OCI-LY1 (cell line): ENCODE data around the gene ZFP92.

Source experiments
- H2AFZ ChIP-seq: fragments of 200-600 bp; sonication (generic), shearing (Covaris generic); 2 replicates; pipeline ENCODE4 v1.6.0; 2014; ENCODE audit warnings: antibody characterized with exemption, mild to moderate bottlenecking, low read length
- H3F3A ChIP-seq: fragments of 200-600 bp; sonication (generic), shearing (Covaris generic); 2 replicates; pipeline ENCODE4 v1.6.0; 2014; ENCODE audit warnings: mild to moderate bottlenecking, antibody characterized with exemption, low read length, moderate library complexity; ENCODE audit not compliant: insufficient read depth
- H3K27ac ChIP-seq: fragments of 200-600 bp; sonication (generic); 2 replicates; pipeline ENCODE4 v1.5.1; 2014; ENCODE audit warnings: low read length, mixed run types, mild to moderate bottlenecking, low read depth; ENCODE audit not compliant: poor library complexity, severe bottlenecking
- H3K27me3 ChIP-seq: fragments of 200-600 bp; sonication (generic); 2 replicates; pipeline ENCODE4 v1.6.0; 2014; ENCODE audit warnings: antibody characterized with exemption, mild to moderate bottlenecking, low read length, moderate library complexity; ENCODE audit not compliant: insufficient read depth
- H3K36me3 ChIP-seq: fragments of 200-600 bp; sonication (generic); 2 replicates; pipeline ENCODE4 v1.6.1; 2014; ENCODE audit warnings: mild to moderate bottlenecking, antibody characterized with exemption, low read length, moderate library complexity, mixed read lengths; ENCODE audit not compliant: insufficient read depth
- H3K4me1 ChIP-seq: fragments of 200-600 bp; sonication (generic); 2 replicates; pipeline ENCODE4 v1.5.1; 2014; ENCODE audit warnings: mild to moderate bottlenecking, low read length, moderate library complexity; ENCODE audit not compliant: insufficient read depth, severe bottlenecking
- H3K4me2 ChIP-seq: fragments of 200-600 bp; sonication (generic), shearing (Covaris generic); 2 replicates; pipeline ENCODE4 v1.6.1; 2014; ENCODE audit warnings: low read length
- H3K4me3 ChIP-seq: fragments of 200-600 bp; sonication (generic); 2 replicates; pipeline ENCODE4 v1.5.1; 2014; ENCODE audit warnings: low read length, low read depth, mild to moderate bottlenecking, mixed read lengths; ENCODE audit not compliant: poor library complexity, severe bottlenecking
- H3K79me2 ChIP-seq: fragments of 200-600 bp; shearing (Covaris generic); 2 replicates; pipeline ENCODE4 v1.6.1; 2016; ENCODE audit warnings: mixed run types, low read length, mixed read lengths; ENCODE audit not compliant: insufficient read depth
- H3K9ac ChIP-seq: fragments of 200-600 bp; sonication (generic), shearing (Covaris generic); 2 replicates; pipeline ENCODE4 v1.6.1; 2014; ENCODE audit warnings: mild to moderate bottlenecking, low read length, mixed read lengths
- H3K9me2 ChIP-seq: fragments of 200-600 bp; sonication (generic), shearing (Covaris generic); 2 replicates; pipeline ENCODE4 v1.6.1; 2014; ENCODE audit warnings: low read depth, mild to moderate bottlenecking, low read length, mixed read lengths
- H3K9me3 ChIP-seq: fragments of 200-600 bp; shearing (Covaris generic); 2 replicates; pipeline ENCODE4 v1.6.1; 2014; ENCODE audit warnings: low read length, mixed read lengths
- H4K20me1 ChIP-seq: fragments of 200-600 bp; sonication (generic), shearing (Covaris generic); 2 replicates; pipeline ENCODE4 v1.6.0; 2016; ENCODE audit warnings: mild to moderate bottlenecking, low read length; ENCODE audit not compliant: insufficient read depth
- EZH2 ChIP-seq: fragments of 200-600 bp; sonication (generic), shearing (Covaris generic); IDR thresholded peaks from 2 replicates; pipeline ENCODE4 v1.8.0; 2017; ENCODE audit warnings: borderline replicate concordance, mixed run types, mild to moderate bottlenecking, antibody characterized with exemption, low read length, moderate library complexity, mixed read lengths
- TF ChIP-seq, protein P1 (sequence below): fragments of 200-600 bp; sonication (generic), shearing (Covaris generic); IDR thresholded peaks from 2 replicates; pipeline ENCODE4 v1.5.1; 2017; ENCODE audit warnings: mild to moderate bottlenecking, antibody characterized with exemption, low read length, moderate library complexity, mixed read lengths

The ZFP92 gene

DNA sequence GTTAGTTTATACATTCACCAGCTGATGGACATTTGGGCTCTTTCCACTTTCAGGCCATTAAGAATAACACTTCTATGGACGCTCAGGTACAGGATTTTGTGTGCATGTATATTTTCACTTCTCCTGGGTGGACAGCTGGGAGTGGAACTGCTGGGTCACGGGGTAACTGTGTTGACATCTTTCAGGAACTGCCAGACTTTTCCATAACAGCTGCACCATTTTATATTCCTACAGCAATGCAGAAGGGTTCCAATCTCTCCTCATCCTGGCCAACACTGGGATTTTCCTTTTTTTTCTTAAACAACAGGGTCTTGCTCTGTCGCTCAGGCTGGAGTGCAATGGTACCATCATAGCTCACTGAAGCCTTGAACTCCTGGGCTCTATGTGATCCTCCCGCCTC, 47.2 kb downstream of the ZFP92 start:
- Histone ChIP-seq H3K4me1 (no peaks in the 10 kb centered on the region), H3K27ac (no peak overlapping the region), H4K20me1 (no peaks in the 10 kb centered on the region), H3K4me2 (no peak overlapping the region), H3K4me3 (no peak overlapping the region), H3K9me3 (no peaks in the 10 kb centered on the region), H3K27me3 (no peaks in the 10 kb centered on the region), H3K79me2 (no peaks in the 10 kb centered on the region), H3K9me2 (no peaks in the 10 kb centered on the region), H3F3A (no peaks in the 10 kb centered on the region), H3K9ac (no peak overlapping the region), H2AFZ (no peak overlapping the region), H3K36me3 (peaks cover 11% of the 10 kb centered on the region; the same call in 1 of the 2 replicates)
- TF ChIP-seq, protein P1, sequence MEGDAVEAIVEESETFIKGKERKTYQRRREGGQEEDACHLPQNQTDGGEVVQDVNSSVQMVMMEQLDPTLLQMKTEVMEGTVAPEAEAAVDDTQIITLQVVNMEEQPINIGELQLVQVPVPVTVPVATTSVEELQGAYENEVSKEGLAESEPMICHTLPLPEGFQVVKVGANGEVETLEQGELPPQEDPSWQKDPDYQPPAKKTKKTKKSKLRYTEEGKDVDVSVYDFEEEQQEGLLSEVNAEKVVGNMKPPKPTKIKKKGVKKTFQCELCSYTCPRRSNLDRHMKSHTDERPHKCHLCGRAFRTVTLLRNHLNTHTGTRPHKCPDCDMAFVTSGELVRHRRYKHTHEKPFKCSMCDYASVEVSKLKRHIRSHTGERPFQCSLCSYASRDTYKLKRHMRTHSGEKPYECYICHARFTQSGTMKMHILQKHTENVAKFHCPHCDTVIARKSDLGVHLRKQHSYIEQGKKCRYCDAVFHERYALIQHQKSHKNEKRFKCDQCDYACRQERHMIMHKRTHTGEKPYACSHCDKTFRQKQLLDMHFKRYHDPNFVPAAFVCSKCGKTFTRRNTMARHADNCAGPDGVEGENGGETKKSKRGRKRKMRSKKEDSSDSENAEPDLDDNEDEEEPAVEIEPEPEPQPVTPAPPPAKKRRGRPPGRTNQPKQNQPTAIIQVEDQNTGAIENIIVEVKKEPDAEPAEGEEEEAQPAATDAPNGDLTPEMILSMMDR, result no peak
- TF ChIP-seq EZH2, result no peak

DNA sequence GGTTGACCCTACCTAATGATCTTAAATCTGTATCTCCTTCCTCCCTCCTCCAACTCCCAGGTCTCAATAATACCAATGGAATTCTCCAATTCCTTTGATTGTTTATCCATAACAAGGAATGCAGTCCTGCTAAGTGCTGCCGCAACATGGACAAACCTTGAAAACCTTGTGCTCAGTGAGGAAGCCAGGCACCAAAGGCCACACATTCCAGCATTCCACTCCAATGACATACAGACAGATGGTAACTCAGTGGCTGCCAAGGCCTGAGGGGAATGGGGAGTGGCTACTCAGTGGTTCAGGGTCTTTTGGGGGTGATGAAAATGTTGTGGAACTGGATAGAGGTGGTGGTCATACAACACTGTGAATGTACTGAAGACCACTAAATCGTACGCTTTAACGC, 48.7 kb downstream of the ZFP92 start:
- peaks cover 11% of the 10 kb centered on the region; the same call in 1 of the 2 replicates for H3K36me3 ChIP-seq
- no peaks in the 10 kb centered on the region for H3K79me2 ChIP-seq
- no peak for TF ChIP-seq EZH2
- TF ChIP-seq, protein P1, result no peak
- no peak overlapping the region for H2AFZ ChIP-seq
- no peaks in the 10 kb centered on the region for H3F3A ChIP-seq
- no peak overlapping the region for H3K4me2 ChIP-seq
- no peaks in the 10 kb centered on the region for H4K20me1 ChIP-seq
- no peak overlapping the region for H3K4me3 ChIP-seq
- no peaks in the 10 kb centered on the region for H3K4me1 ChIP-seq
- H3K27me3 ChIP-seq, result no peaks in the 10 kb centered on the region
- no peak overlapping the region for H3K27ac ChIP-seq
- no peak overlapping the region for H3K9ac ChIP-seq
- no peaks in the 10 kb centered on the region for H3K9me3 ChIP-seq
- no peaks in the 10 kb centered on the region for H3K9me2 ChIP-seq

DNA sequence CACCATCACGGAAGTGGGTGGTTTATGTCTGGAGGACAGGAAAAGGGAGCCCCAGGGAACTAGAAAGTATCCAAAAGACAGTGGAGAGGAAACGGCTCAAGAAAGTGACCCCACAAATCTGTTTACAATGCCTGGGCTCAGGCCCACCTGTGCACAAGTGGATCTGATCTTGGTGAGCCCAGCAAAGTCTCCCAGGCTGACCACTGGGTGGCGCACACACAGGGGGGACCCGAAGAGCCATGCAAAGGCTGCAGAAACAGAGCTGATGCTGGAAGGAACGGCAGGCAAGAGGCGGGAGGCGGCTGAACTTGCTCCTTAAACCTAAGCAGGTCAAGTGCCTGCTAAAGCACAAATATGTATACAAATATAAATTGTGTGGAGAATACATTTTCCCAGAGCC, 49.6 kb downstream of the ZFP92 start:
- Histone ChIP-seq H4K20me1 (no peaks in the 10 kb centered on the region), H3K27me3 (no peaks in the 10 kb centered on the region), H3K9me3 (no peaks in the 10 kb centered on the region), H3K27ac (no peak overlapping the region), H3K79me2 (no peaks in the 10 kb centered on the region), H3K9ac (no peak overlapping the region), H3K9me2 (no peaks in the 10 kb centered on the region), H3K36me3 (peaks cover 13% of the 10 kb centered on the region; the same call in 1 of the 2 replicates), H3K4me1 (no peaks in the 10 kb centered on the region), H2AFZ (no peak overlapping the region), H3K4me3 (no peak overlapping the region), H3K4me2 (no peak overlapping the region), H3F3A (no peaks in the 10 kb centered on the region)
- no peak for TF ChIP-seq EZH2
- TF ChIP-seq, protein P1, result peak; percentile 59; the same call in 1 of the 2 replicates
